Keratinocyte (primary cell): ENCODE data around the gene ZNF723.

Experiments
- EZH2 ChIP-seq: IDR thresholded peaks from one replicate; pipeline ENCODE4 v1.6.1; 2012; ENCODE audit warnings: inconsistent platforms, mild to moderate bottlenecking, low read length, moderate library complexity
- TF ChIP-seq, protein P1 (sequence below), 3 experiments: IDR thresholded peaks in 1 of 3; conservative IDR thresholded peaks in 1 of 3; optimal IDR thresholded peaks in 1 of 3; 2 replicates in 2 of 3; 3 replicates in 1 of 3; pipeline versions ENCODE3 to v1.5.1; 2011; ENCODE audit warnings: low read length in 3 of 3, mild to moderate bottlenecking in 3 of 3, moderate library complexity in 2 of 3, control low read depth in 1 of 3, inconsistent platforms in 1 of 3; ENCODE audit not compliant: insufficient read depth in 2 of 3; ENCODE audit errors: extremely low read depth in 1 of 3

DNA sequence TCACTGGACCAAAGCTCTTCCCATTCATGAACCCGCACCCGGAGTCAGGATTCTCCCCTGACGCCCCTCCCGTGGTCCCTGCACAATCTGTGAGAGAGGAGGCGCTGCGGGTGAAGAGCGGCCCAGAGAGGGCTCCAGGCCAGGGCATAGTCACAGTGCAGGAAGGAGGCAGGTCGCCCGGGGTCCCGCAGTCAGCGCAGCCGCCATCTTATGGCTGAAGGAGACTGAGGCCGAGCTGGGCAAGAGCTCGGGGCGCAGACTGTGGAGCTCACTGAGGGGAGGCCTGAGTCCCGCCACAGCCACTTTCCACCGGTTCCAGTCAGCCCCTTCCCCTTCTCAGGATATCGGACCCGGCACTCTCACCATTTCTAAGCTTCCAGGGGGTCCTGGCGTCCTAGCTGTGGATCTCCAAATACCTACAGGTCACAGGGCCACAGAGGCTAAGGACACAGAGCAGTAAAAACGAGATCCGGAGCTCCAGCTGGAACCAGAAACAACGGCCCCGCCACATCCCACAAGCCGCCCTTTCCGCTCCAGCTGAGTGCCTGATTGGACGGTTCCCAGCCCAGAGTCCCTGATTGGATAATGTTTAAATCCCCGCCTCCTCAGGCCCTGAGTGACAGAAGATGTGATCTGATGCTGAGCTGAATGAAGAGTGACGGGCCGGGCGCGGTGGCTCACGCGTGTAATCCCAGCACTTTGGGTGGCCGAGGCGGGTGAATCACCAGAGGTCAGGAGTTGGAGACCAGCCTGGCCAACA, 48.3 kb upstream of the ZNF723 start, which contains the start of gene ZNF99:
- TF ChIP-seq, protein P1, sequence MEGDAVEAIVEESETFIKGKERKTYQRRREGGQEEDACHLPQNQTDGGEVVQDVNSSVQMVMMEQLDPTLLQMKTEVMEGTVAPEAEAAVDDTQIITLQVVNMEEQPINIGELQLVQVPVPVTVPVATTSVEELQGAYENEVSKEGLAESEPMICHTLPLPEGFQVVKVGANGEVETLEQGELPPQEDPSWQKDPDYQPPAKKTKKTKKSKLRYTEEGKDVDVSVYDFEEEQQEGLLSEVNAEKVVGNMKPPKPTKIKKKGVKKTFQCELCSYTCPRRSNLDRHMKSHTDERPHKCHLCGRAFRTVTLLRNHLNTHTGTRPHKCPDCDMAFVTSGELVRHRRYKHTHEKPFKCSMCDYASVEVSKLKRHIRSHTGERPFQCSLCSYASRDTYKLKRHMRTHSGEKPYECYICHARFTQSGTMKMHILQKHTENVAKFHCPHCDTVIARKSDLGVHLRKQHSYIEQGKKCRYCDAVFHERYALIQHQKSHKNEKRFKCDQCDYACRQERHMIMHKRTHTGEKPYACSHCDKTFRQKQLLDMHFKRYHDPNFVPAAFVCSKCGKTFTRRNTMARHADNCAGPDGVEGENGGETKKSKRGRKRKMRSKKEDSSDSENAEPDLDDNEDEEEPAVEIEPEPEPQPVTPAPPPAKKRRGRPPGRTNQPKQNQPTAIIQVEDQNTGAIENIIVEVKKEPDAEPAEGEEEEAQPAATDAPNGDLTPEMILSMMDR (optimal IDR thresholded peaks at IDR 0.05 in 1 of 3, IDR thresholded peaks at IDR 0.05 in 1 of 3, conservative IDR thresholded peaks at IDR 0.05 in 1 of 3; ENCODE audit: extremely low read depth in 1 of 3, insufficient read depth in 2 of 3, low read length in 3 of 3) = no peak
- TF ChIP-seq EZH2 = no peak
